Muscle layer of duodenum (tissue), 2 donors: ENCODE data around the gene TSFM.

ENCODE experiments used
- H3K27ac ChIP-seq: one replicate; pipeline ENCODE4 v1.7.0; 2013; ENCODE audit warnings: mild to moderate bottlenecking, low read length
- H3K27me3 ChIP-seq: one replicate; pipeline ENCODE4 v1.7.0; 2013; ENCODE audit warnings: low read depth, mild to moderate bottlenecking, control low read depth, low read length
- H3K36me3 ChIP-seq, 2 donors: one replicate each; pipeline ENCODE4 v1.7.0; 2013; ENCODE audit warnings: low read length in 2 of 2, control low read depth in 1 of 2, mild to moderate bottlenecking in 1 of 2; ENCODE audit not compliant: insufficient read depth in 2 of 2, control insufficient read depth in 1 of 2
- H3K4me1 ChIP-seq, 2 donors: one replicate each; pipeline ENCODE4 v1.7.0; 2013; ENCODE audit warnings: low read length in 2 of 2, mild to moderate bottlenecking in 2 of 2, control low read depth in 1 of 2, moderate library complexity in 1 of 2; ENCODE audit not compliant: insufficient read depth in 2 of 2, control insufficient read depth in 1 of 2
- H3K4me3 ChIP-seq, 2 donors: one replicate each; pipeline ENCODE4 v1.7.0; 2013; ENCODE audit warnings: low read length in 2 of 2, low read depth in 1 of 2, mild to moderate bottlenecking in 1 of 2
- H3K9me3 ChIP-seq, 2 donors: one replicate each; pipeline ENCODE4 v1.7.0; 2013; ENCODE audit warnings: low read length in 2 of 2, control low read depth in 1 of 2, mild to moderate bottlenecking in 1 of 2; ENCODE audit not compliant: control insufficient read depth in 1 of 2
- donor health status: healthy.

TSFM gene

GRCh38 chr12:57739914-57740538 lies 42.6 kb upstream of the TSFM start:
- H3K9me3 ChIP-seq, result no peaks in the 10 kb centered on the region
- no peak overlapping the region for H3K27ac ChIP-seq
- no peaks in the 10 kb centered on the region for H3K36me3 ChIP-seq
- H3K4me3 ChIP-seq, result no peak overlapping the region
- H3K27me3 ChIP-seq, result peaks cover 32% of the 10 kb centered on the region
- peaks cover 0 to 42% of the 10 kb centered on the region in 2 donors for H3K4me1 ChIP-seq

- Histone ChIP-seq H3K4me1 (peaks cover 6 to 40% of the 10 kb centered on the region in 2 donors), H3K27ac (no peak overlapping the region), H3K36me3 (no peaks in the 10 kb centered on the region), H3K27me3 (peaks cover 28% of the 10 kb centered on the region), H3K4me3 (peak overlapping the region in 1 of 2 donors; percentile 37), H3K9me3 (no peaks in the 10 kb centered on the region)
Measured at GRCh38 chr12:57740656-57741412, 41.8 kb upstream of the TSFM start.

GRCh38 chr12:57741413-57741789 lies 41.2 kb upstream of the TSFM start:
- H3K4me3 ChIP-seq, result peak overlapping the region; percentile 37 to 52
- peaks cover under 1% of the 10 kb centered on the region in 2 donors for H3K36me3 ChIP-seq
- no peak overlapping the region for H3K27ac ChIP-seq
- peaks cover 23% of the 10 kb centered on the region for H3K27me3 ChIP-seq
- H3K9me3 ChIP-seq, result no peaks in the 10 kb centered on the region
- peaks cover 11 to 37% of the 10 kb centered on the region in 2 donors for H3K4me1 ChIP-seq

- no peaks in the 10 kb centered on the region for H3K9me3 ChIP-seq
- peaks cover 17% of the 10 kb centered on the region for H3K27me3 ChIP-seq
- H3K36me3 ChIP-seq, result peaks cover 7 to 8% of the 10 kb centered on the region in 2 donors
- no peak overlapping the region for H3K27ac ChIP-seq
- H3K4me1 ChIP-seq, result peaks cover 11 to 31% of the 10 kb centered on the region in 2 donors
- H3K4me3 ChIP-seq, result peak overlapping the region; percentile 37 to 52
Measured at GRCh38 chr12:57741844-57742738, 40.5 kb upstream of the TSFM start.

- Histone ChIP-seq H3K27ac (no peak overlapping the region), H3K36me3 (peaks cover 12 to 23% of the 10 kb centered on the region in 2 donors), H3K27me3 (peaks cover 15% of the 10 kb centered on the region), H3K9me3 (no peaks in the 10 kb centered on the region), H3K4me1 (peaks cover 11 to 14% of the 10 kb centered on the region in 2 donors), H3K4me3 (no peak overlapping the region)
Measured at GRCh38 chr12:57743769-57744168, 38.8 kb upstream of the TSFM start.

GRCh38 chr12:57744194-57744776 lies 38.3 kb upstream of the TSFM start:
- H3K27ac ChIP-seq, result peak overlapping the region; percentile 98
- peak overlapping the region; percentile 80 to 88 for H3K4me3 ChIP-seq
- H3K4me1 ChIP-seq, result peaks cover 9 to 11% of the 10 kb centered on the region in 2 donors
- H3K27me3 ChIP-seq, result peaks cover 10% of the 10 kb centered on the region
- no peaks in the 10 kb centered on the region for H3K9me3 ChIP-seq
- H3K36me3 ChIP-seq, result peaks cover 17 to 28% of the 10 kb centered on the region in 2 donors

- peaks cover 19 to 28% of the 10 kb centered on the region in 2 donors for H3K36me3 ChIP-seq
- H3K4me1 ChIP-seq, result peaks cover 7 to 11% of the 10 kb centered on the region in 2 donors
- H3K9me3 ChIP-seq, result no peaks in the 10 kb centered on the region
- H3K27me3 ChIP-seq, result peaks cover 5% of the 10 kb centered on the region
- H3K4me3 ChIP-seq, result peak within 1 kb of the TSS; percentile 80 to 88
- H3K27ac ChIP-seq, result peak within 1 kb of the TSS; percentile 98
Measured at GRCh38 chr12:57744777-57745484, 37.7 kb upstream of the TSFM start, which contains the start of gene TSPAN31. Gene TSPAN31 (plus strand): TSS chr12:57745039. CDS start chr12:57745155, 116 bp downstream.

- peaks cover 5% of the 10 kb centered on the region for H3K27me3 ChIP-seq
- H3K36me3 ChIP-seq, result peaks cover 19 to 33% of the 10 kb centered on the region in 2 donors
- H3K4me1 ChIP-seq, result peaks cover 7 to 11% of the 10 kb centered on the region in 2 donors
- peak overlapping the region; percentile 98 for H3K27ac ChIP-seq
- no peaks in the 10 kb centered on the region for H3K9me3 ChIP-seq
- H3K4me3 ChIP-seq, result peak overlapping the region; percentile 80 to 88
Measured at GRCh38 chr12:57745485-57745881, 37.1 kb upstream of the TSFM start.

GRCh38 chr12:57746025-57746424 lies 36.6 kb upstream of the TSFM start:
- H3K9me3 ChIP-seq, result no peaks in the 10 kb centered on the region
- H3K27me3 ChIP-seq, result peaks cover 5% of the 10 kb centered on the region
- H3K36me3 ChIP-seq, result peaks cover 19 to 36% of the 10 kb centered on the region in 2 donors
- H3K27ac ChIP-seq, result no peak overlapping the region
- peak overlapping the region; percentile 80 to 88 for H3K4me3 ChIP-seq
- peaks cover 12 to 13% of the 10 kb centered on the region in 2 donors for H3K4me1 ChIP-seq

GRCh38 chr12:57749061-57749460 lies 33.5 kb upstream of the TSFM start:
- peaks cover 19 to 39% of the 10 kb centered on the region in 2 donors for H3K36me3 ChIP-seq
- H3K4me3 ChIP-seq, result no peak overlapping the region
- H3K9me3 ChIP-seq, result no peaks in the 10 kb centered on the region
- H3K4me1 ChIP-seq, result peaks cover 22 to 25% of the 10 kb centered on the region in 2 donors
- no peak overlapping the region for H3K27ac ChIP-seq
- H3K27me3 ChIP-seq, result no peaks in the 10 kb centered on the region
